CD4-positive, alpha-beta T cell treated with Interleukin-12 subunit alpha and Interleukin-12 subunit beta, for 1 hour (primary cell): Measurements from ENCODE around the gene PAFAH1B2.
"Not testable (repeated sequence)": the region's sequence is repeated elsewhere in the genome, so short reads cannot be mapped to it uniquely, and the experiment has no call there.

Experiments used
- DNase-seq: peaks from one replicate; pipeline ENCODE4 v3.0.0-alpha.2; 2020

Gene PAFAH1B2

DNA sequence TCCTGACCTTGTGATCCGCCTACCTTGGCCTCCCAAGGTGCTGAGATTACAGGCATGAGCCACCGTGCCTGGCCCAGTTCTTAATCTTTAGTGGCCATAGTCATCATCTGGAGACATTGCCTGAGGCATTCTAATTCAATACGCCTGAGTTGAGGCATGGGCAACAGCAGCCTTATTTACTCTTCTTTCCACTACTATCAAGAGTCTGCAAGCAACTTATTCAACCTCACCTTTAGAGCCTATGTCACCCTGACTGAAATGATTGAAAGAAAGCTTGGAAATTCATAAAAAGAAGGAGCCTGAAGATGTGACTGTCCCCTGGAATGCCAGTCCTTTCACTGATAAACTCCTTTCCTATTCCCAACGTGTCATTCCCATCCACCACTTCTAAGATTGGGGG lies 15.8 kb upstream of the PAFAH1B2 start:
- DNase-seq = no peak

DNA sequence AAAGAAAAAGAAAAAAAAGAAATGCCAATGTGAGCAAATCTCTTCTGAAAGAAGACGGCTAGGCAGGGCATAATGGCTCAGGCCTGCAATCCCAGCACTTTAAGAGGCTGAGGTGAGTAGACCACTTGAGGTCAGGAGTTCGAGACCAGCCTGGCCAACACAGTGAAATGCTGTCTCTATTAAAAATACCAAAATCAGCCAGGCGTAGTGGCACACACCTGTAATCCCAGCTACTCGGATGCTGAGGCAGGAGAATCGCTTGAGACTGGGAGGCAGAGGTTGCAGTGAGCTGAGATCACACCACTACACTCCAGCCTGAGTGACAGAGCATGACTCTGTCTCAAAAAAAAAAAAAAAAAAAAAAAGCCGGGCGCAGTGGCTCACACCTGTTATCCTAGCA lies 13.7 kb upstream of the PAFAH1B2 start:
- not testable (repeated sequence) for DNase-seq

DNA sequence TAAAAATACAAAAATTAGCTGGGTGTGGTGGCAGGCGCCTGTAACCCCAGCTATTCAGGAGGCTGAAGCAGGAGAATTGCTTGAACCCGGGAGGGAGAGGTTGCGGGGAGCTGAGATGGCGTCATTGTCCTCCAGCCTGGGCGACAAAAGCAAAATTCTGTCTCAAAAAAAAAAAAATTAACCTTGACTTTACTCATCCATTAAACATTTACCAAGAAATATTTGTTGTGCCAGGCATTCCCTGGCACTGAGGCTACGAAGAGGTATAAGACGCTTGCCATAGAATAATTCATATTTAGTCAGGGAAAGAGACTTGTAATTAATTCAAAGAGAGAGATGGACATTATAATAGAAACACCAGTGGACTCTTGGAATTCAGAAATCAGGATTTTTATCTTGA lies 13.2 kb upstream of the PAFAH1B2 start:
- DNase-seq = no peak

DNA sequence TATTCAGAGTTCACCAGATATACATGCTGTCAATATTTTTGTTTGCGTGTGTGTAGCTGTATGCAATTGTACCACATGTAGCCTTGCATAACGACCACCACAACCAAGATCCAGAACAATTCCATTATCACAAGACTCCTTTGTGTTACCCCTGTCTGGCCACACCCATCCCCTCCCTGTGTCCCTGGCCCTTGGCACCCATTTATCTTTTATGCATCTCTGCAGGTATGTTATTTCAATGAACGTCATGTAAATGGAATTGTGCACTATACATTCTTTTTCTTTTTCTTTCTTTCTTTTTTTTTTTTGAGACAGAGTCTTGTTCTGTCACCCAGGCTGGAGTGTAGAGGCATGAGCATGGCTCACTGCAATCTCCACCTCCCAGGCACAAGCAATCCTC lies 9.7 kb upstream of the PAFAH1B2 start:
- no peak for DNase-seq

DNA sequence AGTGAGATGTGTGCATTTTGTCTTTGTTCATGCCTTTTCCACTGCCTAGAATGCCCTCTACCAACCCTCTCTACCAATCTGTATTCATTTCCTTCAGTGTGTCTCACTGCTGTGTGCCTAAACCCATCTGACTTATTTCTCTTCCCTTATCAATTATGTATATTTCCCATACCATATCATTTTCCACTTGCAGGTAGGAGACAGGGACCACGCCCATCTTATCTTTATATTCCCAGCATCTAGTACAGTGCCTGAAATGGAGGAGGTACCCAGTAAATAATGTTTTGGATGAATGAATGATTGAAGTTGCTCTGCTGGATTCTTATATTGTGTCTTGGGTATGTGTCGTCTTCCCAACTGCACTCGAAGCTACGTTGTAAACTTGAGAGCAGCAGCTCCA lies 9.1 kb upstream of the PAFAH1B2 start:
- not testable (repeated sequence) for DNase-seq

GRCh38 chr11:117137223-117138086 lies 6.6 kb upstream of the PAFAH1B2 start:
- DNase-seq = not testable (repeated sequence)

DNA sequence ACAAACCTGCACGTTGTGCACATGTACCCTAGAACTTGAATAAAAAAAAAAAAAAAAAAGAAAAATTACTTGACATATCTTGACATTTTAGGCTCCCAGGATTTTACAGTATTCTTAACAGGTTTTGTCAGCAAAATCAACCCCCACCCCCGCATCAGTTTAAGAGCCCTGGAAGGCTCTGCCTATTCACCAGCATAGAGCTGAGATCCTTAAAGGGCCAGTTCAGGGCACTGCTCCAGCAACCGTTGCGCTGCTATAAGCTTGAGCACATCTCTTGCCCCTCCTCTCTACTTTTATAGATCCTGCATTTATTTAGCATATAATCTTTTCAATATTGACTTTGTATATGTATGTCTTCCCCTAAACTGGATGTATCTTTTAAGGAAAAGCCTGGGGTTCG lies 697 bp upstream of the PAFAH1B2 start:
- DNase-seq = peak; percentile 30

GRCh38 chr11:117144477-117145392 lies 648 bp downstream of the PAFAH1B2 start:
- peak; percentile 25 for DNase-seq

GRCh38 chr11:117145393-117145761 lies 1.3 kb downstream of the PAFAH1B2 start:
- peak; percentile 29 for DNase-seq

DNA sequence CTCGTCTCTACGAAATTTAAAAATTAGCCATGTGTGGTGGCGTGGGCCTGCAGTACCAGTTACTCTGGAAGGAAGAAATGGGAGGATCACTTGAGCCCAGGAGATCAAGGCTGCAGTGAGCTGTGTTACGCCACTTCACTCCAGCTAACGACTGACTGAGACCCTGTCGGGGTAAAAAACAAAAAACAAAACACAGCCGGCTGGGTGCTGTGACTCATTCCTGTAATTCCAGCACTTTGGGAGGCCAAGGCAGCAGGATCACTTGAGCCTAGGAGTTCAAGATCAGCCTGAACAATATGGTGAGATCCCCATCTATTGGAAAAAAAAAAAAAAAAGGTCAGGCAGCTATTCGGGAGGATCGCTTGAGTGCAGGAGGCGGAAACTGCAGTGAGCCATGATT lies 2.4 kb downstream of the PAFAH1B2 start:
- no peak for DNase-seq

DNA sequence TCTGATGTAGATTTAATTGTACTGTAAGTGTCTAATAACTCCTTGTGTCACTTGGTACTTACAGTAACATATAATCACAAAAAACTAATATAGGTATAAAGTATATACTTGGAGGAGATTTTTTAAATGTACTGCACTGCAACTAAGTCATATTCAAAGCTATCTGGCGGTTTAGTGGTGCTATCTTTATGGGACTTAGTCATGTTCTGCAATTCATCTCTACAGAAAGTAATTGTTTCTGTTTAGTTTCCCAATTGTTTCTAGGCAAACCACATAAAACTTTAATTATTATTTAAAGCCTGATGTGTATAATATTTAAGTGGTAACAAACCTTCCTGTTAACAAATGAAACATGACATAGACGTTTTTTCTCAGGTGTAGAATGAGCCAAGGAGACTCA lies 8.0 kb downstream of the PAFAH1B2 start:
- no peak for DNase-seq

DNA sequence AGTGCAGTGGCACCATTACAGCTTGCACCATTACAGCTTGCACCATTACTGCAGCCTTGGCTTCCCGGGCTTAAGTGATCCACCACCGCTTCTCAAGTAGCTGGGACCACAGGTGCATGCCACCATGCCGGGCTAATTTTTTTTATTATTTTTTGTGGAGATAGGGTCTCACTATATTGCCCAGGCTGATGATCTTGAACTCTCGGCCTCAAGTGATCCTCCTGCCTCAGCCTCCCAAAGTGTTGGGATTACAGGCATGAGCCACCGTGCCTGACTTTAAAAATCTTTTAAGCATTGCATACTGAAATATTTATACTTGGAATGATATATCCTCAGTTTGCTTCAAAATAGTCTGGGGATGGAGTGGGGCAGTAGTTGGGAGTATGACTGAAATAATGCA lies 10.4 kb downstream of the PAFAH1B2 start:
- DNase-seq = no peak

GRCh38 chr11:117157507-117157906 lies 13.4 kb downstream of the PAFAH1B2 start:
- no peak for DNase-seq

DNA sequence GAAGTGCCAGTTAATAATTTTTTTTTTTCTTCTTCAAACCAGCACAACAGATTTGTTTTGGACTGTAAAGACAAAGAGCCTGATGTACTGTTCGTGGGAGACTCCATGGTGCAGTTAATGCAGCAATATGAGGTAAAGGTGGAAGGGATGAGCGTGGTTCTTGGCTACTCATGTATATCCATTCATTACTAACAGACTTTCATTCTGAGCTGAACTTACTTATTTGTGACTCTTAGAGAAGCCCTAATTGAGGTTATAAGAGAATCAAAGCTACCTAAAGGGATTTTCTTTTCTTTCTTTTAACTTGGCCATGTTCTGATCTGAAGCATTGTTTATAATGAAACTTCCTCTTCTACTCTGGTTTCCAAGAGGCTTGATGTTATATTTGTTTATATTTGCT lies 15.8 kb downstream of the PAFAH1B2 start:
- no peak for DNase-seq

GRCh38 chr11:117160826-117161225 lies 16.7 kb downstream of the PAFAH1B2 start:
- DNase-seq = no peak

DNA sequence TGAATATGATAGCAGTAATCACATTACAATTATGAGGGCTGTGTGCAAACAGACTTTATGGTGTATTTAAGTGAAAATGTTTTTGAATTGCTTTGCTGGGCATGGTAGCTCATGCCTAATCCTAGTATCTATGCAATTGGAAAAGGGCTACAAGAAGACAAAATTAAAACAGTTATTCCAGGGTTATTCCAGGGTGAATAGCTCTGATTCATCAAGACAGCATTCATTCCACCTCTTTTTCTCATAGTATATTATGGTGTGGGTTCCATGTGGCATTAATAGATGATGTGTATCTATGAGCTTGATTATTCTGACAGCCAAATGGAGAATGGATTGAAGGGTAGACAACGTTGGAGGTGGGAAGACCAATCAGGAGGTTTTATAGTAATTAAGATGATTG lies 22.4 kb downstream of the PAFAH1B2 start:
- no peak for DNase-seq

DNA sequence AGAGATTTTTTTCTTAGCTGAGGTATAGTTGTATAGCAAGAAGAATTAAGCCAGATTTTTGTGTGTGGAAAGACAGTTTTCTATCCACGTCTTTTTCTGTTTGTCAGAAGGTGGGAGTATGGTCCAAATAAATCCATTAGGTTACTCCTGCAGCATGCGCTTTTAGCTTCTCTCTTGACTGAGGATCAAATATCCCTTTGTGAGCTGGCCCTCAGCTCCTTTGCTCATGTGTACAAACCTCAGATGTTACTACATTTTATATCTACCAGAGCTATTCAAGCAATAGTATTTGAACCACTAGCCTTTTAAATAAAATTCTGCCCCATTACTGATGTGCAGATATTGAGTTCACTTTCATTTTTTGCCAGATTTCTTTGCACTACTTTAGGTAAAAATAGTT lies 25.6 kb downstream of the PAFAH1B2 start:
- DNase-seq = no peak

DNA sequence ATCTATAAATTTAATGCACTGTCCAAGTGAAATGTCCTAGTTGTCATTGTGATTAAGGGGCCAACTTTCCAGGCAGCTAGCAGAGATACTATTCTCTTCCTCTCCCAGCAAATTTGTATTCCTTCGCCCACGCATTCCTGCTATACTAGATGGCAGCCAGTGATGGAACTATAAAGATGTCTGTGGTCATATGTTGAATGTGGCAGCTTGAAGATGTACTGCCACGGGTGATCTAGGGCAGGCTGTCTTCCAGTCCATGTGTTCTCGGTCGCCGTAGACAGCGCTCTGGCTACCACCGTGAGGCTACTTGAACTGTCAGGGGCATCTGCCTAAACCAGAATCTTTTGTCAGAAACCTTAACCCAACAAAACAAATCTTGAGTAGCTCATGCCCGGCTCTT lies 26.1 kb downstream of the PAFAH1B2 start:
- DNase-seq = no peak

DNA sequence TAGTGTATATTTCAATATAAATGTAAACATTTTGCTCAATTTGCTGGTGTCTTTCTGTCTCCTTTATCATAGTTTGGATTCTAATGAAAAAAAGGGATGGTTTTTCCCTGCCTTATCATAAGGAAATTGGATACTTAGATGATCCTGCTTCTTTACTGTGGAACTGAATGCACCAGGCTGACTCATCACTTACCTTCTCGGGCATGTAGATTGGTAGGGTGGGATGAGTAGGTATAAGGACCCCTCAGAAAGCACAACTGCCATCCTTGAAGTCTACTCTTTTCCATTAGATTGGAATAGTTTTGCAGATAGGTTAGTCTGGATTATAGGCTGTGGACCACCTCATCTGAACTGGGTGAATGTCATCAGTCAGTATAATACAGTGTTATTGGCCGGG lies 26.9 kb downstream of the PAFAH1B2 start:
- DNase-seq = no peak

DNA sequence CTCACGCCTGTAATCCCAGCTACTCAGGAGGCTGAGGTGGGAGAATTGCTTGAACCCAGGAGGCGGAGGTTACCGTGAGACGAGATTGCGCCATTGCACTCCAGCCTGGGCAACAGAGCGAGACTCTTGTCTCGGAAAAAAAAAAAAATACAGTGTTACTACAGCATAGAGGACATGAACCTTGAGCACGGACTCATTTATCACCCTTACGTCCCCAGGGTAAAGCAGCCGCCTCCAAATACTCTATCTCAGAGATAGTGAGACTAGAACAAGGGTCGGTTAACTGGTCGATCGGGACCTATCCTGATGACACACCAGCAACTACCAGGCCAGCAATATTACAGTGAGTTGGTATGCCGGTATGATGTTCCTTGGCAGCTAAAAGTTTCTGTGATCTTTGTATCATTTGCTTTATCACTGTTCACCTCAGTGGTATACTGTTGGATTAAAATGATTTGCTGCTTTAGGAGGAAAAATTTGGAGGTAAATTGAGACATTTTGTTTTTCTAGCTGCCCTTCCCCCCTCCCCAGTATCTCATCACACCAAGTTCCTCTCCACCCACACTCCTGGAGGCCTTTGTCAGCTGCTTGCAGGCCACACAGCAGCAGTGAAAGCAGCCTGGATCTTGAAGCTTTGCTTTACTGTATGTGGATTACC lies 27.4 kb downstream of the PAFAH1B2 start:
- DNase-seq = no peak

DNA sequence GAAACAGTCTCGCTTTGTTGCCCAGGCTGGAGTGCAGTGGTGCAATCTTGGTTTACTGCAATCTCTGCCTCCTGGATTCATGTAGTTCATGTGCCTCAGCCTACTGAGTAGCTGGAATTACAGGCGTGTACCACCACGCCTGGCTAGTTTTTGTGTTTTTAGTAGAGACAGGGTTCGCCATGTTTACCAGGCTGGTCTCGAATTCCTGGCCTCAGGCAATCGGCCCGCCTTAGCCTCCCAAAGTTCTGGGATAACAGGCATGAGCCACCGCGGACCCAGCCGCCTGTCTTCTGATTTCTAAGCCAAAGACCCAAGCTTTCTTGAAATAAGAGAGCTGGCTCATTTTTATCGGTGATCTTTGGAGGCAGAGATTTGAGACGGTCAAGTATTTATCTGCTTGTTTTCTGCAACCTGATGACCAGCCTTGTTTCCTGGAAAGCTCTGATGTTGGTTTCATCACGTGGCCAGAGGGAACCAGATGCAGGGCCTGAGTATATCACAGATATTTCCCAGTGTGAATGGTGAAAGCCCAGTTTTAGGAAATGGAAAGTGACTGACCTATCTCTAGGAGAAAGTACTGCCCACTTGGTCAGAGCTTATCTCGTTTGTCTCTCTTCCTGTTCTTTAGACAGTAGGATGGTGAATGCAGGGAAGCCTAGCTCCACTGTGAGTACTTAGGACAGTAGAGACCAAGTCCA lies 28.8 kb downstream of the PAFAH1B2 start:
- no peak for DNase-seq

DNA sequence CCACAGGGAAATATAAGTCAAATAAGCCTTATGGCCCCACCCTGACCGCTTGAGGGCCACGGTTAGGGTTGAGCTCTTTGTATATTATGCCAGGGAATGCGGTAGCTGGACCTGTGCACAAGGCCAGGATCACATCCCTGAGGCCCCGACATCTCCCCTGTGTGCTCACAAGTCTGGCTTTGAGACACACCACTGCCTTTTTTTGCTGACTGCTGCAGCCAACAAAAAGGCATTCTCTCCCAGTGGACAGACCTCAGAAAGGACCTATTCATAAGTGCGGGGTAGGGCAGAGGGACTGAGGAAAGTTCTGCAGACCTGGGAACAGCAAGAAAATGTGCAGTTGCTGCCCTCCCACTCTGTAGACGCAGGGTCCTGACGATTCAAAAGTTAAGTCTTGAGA lies 31.0 kb downstream of the PAFAH1B2 start:
- no peak for DNase-seq

GRCh38 chr11:117175781-117176180 lies 31.7 kb downstream of the PAFAH1B2 start:
- no peak for DNase-seq
